Calu3 (cell line): ENCODE results near the gene SLC6A12. TPM values are rescaled to one million over a fixed set of nuclear protein-coding genes. Genes with fewer than 3 reads are reported as not detected.

Source experiments
- BruUV-seq: library from RNA; stranded (reverse); fragments of 400-500 nt; replicated peaks from 2 replicates; lab custom pipeline; 2021; lab: Mats Ljungman, UMichigan
- CTCF ChIA-PET: fragments of 300-600 bp; sonication (Branson Sonifier 250); formaldehyde crosslinking; loops from one replicate; lab custom pipeline; 2022; ENCODE audit warnings: antibody characterized with exemption; lab: Charles Lee
- DNase-seq: peaks from one replicate; pipeline ENCODE4 v3.0.0; 2022
- H3K27ac Mint-ChIP-seq: one replicate; pipeline ENCODE4 v1.8.0; 2022; ENCODE audit warnings: mixed read lengths; ENCODE audit not compliant: unreplicated experiment
- H3K27me3 Mint-ChIP-seq: one replicate; pipeline ENCODE4 v1.8.0; 2022; ENCODE audit warnings: mixed read lengths; ENCODE audit not compliant: unreplicated experiment
- H3K36me3 Mint-ChIP-seq: one replicate; pipeline ENCODE4 v1.8.0; 2022; ENCODE audit warnings: mild to moderate bottlenecking, moderate library complexity, mixed read lengths; ENCODE audit not compliant: insufficient read depth, unreplicated experiment
- H3K4me1 Mint-ChIP-seq: one replicate; pipeline ENCODE4 v1.8.0; 2022; ENCODE audit warnings: mild to moderate bottlenecking, low read depth, mixed read lengths; ENCODE audit not compliant: unreplicated experiment
- H3K4me3 Mint-ChIP-seq: one replicate; pipeline ENCODE4 v1.8.0; 2022; ENCODE audit warnings: mild to moderate bottlenecking, low read depth, moderate library complexity, mixed read lengths; ENCODE audit not compliant: unreplicated experiment
- H3K9me3 Mint-ChIP-seq: one replicate; pipeline ENCODE4 v1.8.0; 2022; ENCODE audit warnings: low read depth, mixed read lengths; ENCODE audit not compliant: unreplicated experiment
- CTCF ChIP-seq: fragments of 200-600 bp; IDR thresholded peaks from one replicate; pipeline ENCODE4 v1.8.0; 2022; ENCODE audit warnings: antibody characterized with exemption; ENCODE audit not compliant: unreplicated experiment
- intact Hi-C: fragments of 100-400 bp; cut with micrococcal nuclease; formaldehyde crosslinking; loops from one replicate; pipeline ENCODE4 v1.10.0; 2022; ENCODE audit not compliant: unreplicated experiment
- total RNA-seq: library from RNA; stranded (reverse); gene quantifications from 2 replicates; pipeline ENCODE4 v1.2.3, GENCODE V29; 2022

Gene SLC6A12
- total RNA-seq, 1 experiment from 2014 or later, result 0.90 TPM

GRCh38 chr12:161823-162222 is 52.1 kb downstream of the SLC6A12 start:
- peaks cover 80% of the 10 kb centered on the region for H3K27me3 Mint-ChIP-seq
- no peak for TF ChIP-seq CTCF
- no TSS peak for BruUV-seq
- no peak overlapping the region for H3K27ac Mint-ChIP-seq
- H3K4me3 Mint-ChIP-seq, result no peak overlapping the region
- H3K9me3 Mint-ChIP-seq, result no peaks in the 10 kb centered on the region
- DNase-seq, result no peak
- intact Hi-C loops, result no loop called here
- peaks cover 5% of the 10 kb centered on the region for H3K36me3 Mint-ChIP-seq
- CTCF ChIA-PET, result no interaction called here
- no peaks in the 10 kb centered on the region for H3K4me1 Mint-ChIP-seq

- Mint-ChIP-seq H3K9me3 (no peaks in the 10 kb centered on the region), H3K4me3 (no peak overlapping the region), H3K27me3 (peaks cover 70% of the 10 kb centered on the region), H3K36me3 (peaks cover 5% of the 10 kb centered on the region), H3K27ac (no peak overlapping the region), H3K4me1 (no peaks in the 10 kb centered on the region)
- TF ChIP-seq CTCF, result no peak
- intact Hi-C loops, result no loop called here
- DNase-seq, result no peak
- BruUV-seq, result no TSS peak
- CTCF ChIA-PET, result no interaction called here
Measured at GRCh38 chr12:160858-161257, 53.1 kb downstream of the SLC6A12 start.

GRCh38 chr12:159156-159782 is 54.7 kb downstream of the SLC6A12 start:
- peaks cover 5% of the 10 kb centered on the region for H3K36me3 Mint-ChIP-seq
- intact Hi-C loops, result no loop called here
- no peak for DNase-seq
- H3K4me3 Mint-ChIP-seq, result no peak overlapping the region
- no peaks in the 10 kb centered on the region for H3K4me1 Mint-ChIP-seq
- H3K27ac Mint-ChIP-seq, result no peak overlapping the region
- CTCF ChIA-PET, result no interaction called here
- H3K9me3 Mint-ChIP-seq, result peaks cover 3% of the 10 kb centered on the region
- TF ChIP-seq CTCF, result no peak
- peaks cover 65% of the 10 kb centered on the region for H3K27me3 Mint-ChIP-seq
- no TSS peak for BruUV-seq

- TF ChIP-seq CTCF, result no peak
- peaks cover 3% of the 10 kb centered on the region for H3K9me3 Mint-ChIP-seq
- intact Hi-C loops, result no loop called here
- DNase-seq, result no peak
- H3K4me1 Mint-ChIP-seq, result no peaks in the 10 kb centered on the region
- no TSS peak for BruUV-seq
- no peak overlapping the region for H3K27ac Mint-ChIP-seq
- peaks cover 5% of the 10 kb centered on the region for H3K36me3 Mint-ChIP-seq
- peaks cover 69% of the 10 kb centered on the region for H3K27me3 Mint-ChIP-seq
- CTCF ChIA-PET, result no interaction called here
- H3K4me3 Mint-ChIP-seq, result no peak overlapping the region
Measured at GRCh38 chr12:157644-158043, 56.3 kb downstream of the SLC6A12 start.
